NCI-H748 (cell line): ENCODE results near the gene PGA4.

ENCODE experiments used
- DNase-seq: peaks from one replicate; lab custom pipeline; 2025; ENCODE audit not compliant: unreplicated experiment; lab: John Stamatoyannopoulos, UW

PGA4 gene

DNA sequence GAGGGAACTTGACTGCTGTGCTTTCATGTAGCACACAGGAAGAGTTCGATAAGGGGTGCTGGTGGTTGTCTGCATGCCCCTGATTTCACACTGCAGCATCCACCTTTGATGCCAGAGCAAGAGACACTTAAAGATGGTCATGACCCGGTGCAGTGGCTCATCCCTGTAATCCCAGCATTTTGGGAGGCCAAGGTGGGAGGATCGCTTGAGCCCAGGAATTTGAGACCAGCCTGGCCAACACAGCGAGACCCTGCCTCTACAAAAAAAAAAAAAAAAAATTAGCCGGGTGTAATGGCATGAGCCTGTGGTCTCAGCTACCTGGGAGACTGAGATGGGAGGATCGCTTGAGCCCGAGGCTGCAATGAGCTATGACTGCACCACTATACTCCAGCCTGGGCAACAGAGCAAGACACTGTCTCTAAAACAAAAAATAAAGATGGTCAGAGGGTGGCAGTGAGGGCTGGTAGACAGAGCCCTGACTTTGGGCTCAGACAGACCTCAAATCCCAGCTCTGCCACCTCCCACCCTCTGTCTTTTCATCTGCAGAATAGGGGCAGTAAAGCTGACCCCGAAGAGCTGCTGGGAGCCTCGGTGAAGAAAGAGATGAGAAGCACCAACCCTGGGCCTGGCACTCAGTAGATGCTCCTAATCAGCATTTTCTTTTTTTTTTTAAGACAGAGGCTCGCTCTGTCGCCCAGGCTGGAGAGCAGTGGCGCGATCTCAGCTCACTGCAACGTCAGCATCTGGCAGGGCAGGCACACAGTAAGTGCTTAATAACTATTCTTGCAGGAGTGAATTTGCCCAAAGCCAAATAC lies 55.2 kb downstream of the PGA4 start:
- no peak for DNase-seq

- DNase-seq: no peak
Observed at GRCh38 chr11:61278001-61278470, 55.9 kb downstream of the PGA4 start.

GRCh38 chr11:61279934-61280659 lies 58.0 kb downstream of the PGA4 start:
- DNase-seq: no peak

DNA sequence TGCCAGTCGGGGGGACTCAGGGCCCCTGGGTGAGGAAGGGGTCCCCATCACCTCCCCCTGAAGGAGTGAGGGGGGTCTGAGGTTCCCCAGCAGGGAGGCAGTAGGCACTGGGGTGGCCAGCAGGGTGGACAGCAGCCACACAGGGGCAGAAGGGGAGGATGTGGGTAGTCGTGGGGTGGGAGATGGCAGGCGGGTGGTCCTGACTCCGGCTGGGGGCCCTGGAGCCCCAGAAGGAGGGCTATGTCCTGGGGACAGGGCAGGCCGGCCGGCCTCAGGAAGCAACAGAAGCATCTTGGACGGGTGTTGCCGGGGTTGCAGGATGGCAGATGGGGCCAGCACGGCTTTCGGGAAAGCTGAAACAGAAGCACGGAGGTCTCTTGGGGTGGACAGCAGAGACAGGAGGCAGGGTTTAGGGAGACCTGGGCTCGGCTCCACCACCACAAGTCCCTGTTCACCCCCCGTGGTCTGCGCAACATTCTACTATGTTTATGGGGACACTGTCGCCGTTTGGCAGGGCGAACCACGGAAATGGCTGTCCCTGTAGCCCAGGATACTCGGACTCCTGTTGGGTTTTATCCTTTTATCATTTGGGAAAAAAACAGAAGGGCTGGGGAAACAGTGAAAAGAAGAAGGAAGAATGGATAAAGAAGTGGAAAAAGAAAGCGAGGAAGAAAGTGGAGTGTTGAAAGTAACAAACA lies 58.9 kb downstream of the PGA4 start:
- DNase-seq: no peak
